ENCODE results near the gene PDZD4.

DNA sequence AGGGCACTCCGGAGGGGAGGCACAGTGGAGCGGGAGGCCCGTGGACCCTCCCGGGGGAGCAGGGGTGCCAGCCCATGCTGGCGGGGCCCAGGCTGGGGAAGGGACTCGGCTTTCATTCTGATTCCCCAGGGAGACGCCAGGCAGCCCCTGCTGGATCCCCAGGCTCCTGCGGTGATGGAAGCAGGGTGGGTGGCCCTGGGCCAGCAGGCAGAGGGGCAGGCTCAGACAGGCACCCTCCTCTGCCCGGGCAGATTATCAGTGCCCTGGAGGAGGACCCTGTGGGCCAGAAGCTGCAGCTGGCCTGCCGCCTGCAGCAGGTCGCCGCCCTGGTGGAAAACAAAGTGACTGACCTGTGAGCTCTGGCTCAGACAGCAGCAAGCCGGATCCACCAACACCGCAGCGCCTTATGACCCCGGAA, 51.7 kb downstream of the PDZD4 start:
- TF ChIP-seq, protein P1, sequence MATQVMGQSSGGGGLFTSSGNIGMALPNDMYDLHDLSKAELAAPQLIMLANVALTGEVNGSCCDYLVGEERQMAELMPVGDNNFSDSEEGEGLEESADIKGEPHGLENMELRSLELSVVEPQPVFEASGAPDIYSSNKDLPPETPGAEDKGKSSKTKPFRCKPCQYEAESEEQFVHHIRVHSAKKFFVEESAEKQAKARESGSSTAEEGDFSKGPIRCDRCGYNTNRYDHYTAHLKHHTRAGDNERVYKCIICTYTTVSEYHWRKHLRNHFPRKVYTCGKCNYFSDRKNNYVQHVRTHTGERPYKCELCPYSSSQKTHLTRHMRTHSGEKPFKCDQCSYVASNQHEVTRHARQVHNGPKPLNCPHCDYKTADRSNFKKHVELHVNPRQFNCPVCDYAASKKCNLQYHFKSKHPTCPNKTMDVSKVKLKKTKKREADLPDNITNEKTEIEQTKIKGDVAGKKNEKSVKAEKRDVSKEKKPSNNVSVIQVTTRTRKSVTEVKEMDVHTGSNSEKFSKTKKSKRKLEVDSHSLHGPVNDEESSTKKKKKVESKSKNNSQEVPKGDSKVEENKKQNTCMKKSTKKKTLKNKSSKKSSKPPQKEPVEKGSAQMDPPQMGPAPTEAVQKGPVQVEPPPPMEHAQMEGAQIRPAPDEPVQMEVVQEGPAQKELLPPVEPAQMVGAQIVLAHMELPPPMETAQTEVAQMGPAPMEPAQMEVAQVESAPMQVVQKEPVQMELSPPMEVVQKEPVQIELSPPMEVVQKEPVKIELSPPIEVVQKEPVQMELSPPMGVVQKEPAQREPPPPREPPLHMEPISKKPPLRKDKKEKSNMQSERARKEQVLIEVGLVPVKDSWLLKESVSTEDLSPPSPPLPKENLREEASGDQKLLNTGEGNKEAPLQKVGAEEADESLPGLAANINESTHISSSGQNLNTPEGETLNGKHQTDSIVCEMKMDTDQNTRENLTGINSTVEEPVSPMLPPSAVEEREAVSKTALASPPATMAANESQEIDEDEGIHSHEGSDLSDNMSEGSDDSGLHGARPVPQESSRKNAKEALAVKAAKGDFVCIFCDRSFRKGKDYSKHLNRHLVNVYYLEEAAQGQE (IDR thresholded peaks at IDR 0.05; ENCODE audit: insufficient read depth in 1 of 2, low read depth in 2 of 2, low read length in 2 of 2) = no peak
- no peak for TF ChIP-seq SIN3A (IDR thresholded peaks at IDR 0.05; ENCODE audit: borderline replicate concordance, insufficient read depth, low read length)
